Medulla oblongata (tissue), 1 donor: ENCODE data around the gene FREM1.

Experiments used
- DNase-seq: peaks from one replicate; pipeline ENCODE4 v3.0.0-alpha.2; 2015; ENCODE audit errors: extremely low spot score

Gene FREM1

DNA sequence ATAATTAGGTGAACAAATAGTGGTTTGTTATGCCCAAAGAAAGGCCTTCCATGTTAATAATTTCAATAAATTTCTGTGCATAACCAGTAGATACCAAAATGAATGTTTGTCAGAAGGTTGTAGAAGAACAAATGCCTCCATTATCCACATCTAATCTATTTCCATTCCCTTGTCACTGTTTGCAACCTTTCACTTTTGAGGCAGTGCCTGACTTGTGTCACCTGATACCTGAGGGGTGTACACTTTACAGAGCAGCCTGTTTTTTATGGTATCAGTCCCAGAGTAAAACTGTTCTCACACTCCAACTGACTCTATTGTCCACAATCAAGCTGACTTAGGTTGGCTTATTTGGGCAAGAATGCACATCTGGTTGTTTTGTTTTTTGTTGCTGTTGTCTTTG lies 40.1 kb downstream of the FREM1 start:
- no peak for DNase-seq

DNA sequence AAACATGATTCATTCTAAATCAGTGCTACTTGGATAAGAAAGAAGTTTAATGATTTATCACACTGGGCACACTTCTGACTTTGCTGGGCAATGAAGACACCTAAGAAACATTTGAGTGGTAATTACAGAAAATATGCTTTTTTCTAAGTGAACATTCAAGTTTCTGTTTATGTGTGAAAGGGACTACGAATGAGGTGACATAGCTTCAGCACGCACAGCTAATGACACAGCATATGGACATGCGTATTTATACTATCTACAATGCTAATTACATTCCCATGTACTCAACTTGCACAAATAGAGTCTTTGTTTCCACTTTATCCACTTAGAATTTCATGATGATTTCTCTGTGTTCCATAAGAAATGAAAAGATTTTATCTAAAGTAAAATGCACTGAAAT lies 40.6 kb downstream of the FREM1 start:
- DNase-seq, result no peak

DNA sequence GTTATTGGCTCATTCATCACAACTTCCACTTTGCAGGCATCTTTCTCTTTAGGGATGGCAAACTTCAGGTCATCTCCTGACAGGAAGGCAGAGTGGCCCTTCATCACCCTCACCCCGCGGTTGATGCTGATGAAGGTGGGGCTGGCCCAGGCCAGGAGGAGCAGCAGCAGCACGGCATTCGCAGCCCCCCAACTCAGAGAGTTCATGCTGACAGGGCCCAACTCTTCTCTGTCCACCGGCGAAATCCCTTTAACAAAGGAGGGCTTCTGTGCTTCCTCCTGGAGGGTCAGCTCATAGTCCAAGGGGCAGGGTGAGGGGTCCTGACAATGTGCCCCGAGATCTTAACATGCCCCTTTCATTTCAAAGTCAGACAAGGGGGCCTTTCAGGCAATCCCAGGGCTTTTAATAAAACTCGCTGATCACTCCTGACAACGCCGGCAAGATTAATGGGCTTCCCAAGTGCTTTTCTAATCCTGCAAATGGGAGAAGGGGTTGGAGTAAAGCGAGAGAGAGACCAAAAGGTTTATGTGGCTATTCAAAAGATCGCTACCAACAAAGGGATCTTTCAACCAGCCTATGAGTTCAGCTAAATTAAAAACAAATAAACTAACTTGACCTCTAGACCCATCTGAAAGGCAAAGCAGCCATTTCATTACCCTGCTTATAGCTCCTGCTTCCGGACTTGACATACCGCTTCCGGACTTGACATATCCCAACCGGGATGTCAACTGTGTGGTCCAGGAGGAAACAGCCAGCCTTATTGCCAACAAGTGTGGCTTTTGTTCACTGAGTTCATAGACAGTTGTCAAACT lies 41.2 kb downstream of the FREM1 start:
- DNase-seq, result no peak

DNA sequence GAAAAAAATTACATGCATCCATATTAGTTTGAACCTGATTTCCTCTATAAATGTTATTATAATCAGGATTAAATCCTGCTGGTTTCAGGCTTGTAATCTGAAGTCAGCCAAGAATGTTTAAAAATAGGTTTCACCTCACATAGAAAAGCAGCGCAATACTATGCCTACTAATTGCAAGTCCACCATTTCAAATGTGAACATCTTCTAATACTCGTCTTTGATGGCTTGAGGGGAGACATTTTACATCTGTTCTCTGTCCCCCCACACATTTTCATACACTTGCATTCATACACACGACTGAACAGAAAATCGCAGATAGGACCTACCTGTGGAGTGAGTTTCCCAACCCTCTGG lies 41.8 kb downstream of the FREM1 start:
- DNase-seq, result no peak

DNA sequence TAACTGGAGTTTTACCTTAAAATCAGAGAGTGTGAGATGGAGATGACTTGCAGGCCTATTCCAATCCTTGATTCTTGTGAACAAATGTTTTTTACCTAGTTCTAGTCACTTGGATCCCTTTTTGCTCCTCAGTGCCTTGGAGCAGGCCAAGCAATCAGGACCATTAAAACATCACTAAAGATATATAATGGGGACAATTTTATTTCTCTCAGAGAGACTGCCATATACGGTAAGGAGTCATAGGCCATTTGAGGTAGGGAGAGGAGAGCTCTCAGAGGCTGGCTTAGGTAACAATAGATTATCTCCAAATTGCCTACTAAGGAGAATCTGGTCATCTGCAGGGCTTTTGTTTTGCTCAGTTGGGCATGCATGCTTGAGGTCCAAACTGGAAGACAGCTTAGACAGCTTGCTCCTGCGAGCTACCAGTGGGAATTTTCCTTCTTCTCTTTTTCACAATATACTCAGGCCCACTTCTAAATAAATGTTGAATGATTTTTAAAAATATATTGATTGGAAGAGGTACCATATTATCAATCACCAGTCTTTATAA lies 44.0 kb downstream of the FREM1 start:
- no peak for DNase-seq

DNA sequence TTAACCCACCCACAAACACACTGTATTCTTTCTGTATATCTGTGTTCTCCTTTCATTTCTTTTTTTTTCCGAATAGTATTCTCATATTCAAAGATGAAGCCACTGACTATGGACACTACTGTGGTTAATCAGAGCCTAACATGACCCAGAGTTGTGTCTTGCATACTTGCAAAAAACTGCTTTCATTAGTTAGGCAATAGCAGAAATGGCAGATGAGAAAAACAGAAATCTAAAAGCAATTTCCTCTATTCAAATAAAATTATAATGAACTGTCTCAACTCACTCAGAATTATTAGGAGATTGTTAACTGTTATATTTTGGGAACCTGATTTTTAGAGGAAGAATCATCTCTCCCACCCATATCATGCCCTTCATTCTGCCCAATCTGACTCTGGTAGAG lies 45.9 kb downstream of the FREM1 start:
- DNase-seq, result no peak

DNA sequence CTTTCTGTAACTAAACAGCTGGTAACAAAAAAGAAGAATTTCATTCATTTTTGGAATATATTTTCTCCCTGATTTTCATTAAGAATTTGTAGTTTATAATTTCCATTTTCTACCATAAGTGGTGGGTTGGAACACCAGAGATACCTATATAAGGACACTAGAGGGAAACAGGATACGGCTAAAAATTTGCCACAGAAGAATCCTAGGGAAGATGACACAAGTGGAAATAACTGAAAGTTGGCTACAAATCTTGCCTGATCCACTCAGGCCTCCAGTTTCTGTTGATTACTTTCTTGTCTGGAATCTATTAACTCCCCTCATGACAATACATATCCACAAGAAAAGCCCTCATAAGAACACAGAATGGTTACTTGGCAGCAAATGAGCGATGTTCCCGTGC lies 46.8 kb downstream of the FREM1 start:
- DNase-seq, result no peak

DNA sequence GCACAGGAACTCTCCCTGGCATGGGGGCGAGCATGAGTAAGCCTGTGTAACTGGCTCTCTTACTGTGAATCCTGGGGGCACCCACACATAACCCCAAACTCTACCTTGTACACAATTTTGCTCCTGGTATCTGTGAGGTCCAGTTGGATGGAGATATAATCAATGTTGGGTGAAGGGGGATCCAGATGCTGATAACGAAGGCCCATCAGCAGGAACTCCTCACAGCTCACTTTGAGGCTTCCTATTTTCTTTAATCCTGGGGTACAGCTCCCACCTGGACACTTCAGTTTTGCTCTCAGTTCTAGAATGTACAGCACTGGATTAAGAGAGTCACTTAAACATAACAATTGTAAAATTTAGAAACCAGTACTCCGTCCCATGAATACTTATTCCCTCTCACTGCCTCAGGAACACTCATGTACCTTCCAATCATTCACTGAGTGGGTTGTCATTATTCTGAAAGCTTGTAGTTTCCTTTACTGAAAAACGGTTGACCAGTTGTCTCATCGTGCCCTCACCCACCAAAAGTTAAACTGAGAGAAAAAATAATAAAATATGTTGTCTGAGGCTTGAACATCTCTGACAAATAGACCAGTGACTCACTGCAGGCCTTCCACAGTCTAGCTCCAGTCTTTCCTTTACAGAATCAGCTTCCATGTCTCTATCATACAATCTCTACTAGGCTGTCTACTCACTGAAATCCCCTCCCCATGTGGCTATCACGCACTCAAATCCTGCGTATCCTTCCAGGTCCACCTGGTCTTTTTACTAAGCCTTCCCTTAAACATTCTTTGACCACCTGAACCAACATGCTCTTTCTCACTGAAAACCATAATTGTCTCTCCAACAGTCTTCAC lies 52.6 kb downstream of the FREM1 start:
- no peak for DNase-seq

DNA sequence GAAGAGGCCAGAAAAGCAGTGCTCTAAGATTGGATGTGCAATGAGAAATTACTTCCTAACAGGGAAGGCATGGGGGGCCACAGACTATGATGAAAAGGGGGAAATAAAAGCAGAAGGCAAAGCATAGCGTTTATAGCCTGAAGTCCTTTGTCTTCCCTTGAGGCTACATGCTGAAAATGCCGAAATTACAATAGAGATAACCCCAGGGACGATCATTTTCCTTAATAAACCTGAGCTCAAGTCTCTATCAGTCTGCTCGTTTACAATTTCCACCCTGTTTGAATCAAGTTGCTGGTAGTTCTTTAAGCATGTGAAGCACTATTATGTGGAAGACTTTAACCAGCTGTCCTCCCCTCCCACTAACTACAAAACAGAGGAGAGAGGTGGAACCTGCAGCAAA lies 60.4 kb downstream of the FREM1 start:
- no peak for DNase-seq

DNA sequence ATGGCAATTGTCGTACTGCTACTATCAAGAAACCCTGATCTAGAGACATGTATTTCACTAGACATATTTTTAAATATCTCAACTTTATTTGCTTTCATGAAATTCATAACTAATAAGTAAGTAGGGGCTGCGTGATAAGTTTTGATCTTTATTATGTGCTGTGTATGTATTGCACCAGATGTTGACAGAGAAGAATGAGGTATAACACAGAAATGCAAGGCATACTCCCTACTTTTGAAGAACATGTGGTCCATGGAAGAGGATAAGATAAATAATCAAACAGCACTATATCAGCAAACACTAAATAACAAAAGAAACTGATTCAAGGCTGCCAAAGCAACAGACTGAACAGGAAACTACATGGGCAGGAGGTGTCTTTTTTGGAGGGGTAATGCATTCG lies 60.9 kb downstream of the FREM1 start:
- no peak for DNase-seq

DNA sequence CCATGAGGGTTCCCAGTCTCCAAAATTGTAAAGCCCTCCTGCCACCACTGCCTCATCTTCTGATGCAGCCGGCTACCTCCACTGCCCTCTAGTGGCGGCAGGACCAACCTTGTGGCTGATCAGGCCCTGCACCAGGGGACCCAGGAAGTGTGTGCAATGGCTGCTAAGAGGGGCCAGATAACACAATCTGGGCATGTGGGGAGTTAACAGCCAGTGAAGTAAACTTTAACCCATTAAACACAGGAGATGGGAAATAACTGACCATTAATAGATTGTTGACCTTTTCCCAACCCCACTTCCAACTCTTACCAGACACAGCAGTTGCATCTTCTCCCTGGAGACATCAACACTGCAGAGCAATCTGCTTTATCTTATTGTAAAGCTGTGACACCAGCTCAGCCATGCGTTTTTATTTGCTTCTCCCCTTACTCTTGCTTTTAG lies 63.3 kb downstream of the FREM1 start:
- DNase-seq, result no peak

DNA sequence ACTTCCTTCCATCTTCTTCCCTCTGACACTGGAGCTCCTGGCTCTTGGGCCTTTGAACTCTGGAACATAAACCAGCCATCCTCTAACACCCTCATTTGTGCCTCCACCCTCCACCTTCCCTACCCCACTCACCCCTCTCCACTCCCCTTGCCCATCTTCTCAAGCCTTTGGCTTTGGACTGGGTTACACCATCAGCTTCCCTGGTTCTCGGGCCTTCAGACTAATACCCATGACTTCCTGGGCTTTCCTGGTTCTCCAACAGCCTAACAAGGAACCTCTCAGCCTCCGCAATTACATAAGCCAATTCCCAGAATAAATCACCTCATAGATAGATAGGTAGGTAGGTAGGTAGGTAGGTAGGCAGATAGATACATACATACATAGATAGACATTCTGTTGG lies 67.1 kb downstream of the FREM1 start:
- DNase-seq, result no peak

DNA sequence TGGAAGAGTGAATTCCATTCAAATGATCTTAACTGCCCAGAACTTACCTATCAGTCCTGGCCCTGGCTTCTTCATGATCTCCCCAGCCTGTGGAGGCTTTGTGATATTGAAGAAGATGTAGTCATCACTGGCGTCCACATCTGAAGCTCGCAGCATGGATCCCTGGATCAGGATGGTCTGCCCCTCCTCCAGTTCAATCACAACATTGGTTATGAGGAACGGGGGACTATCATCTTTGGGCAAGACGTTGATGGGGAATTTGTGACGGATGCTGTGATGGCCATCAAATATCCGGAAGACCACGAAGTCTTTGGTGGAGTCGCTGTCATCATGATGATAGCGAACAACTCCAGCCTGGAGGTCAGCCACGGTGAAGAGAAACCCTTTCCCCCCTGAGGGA lies 68.0 kb downstream of the FREM1 start:
- DNase-seq, result no peak

DNA sequence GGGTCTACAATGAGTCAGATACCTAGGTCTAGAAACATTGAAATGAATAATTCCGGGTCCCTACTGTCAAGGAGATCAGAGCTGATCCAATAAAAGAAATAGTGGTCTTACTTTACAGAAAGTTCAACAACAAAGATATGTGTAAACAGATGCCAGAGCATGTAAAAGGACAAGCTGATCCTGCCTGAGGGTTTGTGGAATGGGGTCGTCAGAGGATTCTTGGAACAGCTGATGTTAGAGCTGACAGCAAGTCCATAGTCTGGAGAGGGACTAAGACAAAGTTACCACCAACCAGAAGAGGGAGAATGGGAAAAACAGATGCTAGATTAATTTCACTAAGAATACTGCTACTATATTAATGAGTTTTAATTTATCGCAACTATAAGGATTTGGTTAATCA lies 71.5 kb downstream of the FREM1 start:
- no peak for DNase-seq

DNA sequence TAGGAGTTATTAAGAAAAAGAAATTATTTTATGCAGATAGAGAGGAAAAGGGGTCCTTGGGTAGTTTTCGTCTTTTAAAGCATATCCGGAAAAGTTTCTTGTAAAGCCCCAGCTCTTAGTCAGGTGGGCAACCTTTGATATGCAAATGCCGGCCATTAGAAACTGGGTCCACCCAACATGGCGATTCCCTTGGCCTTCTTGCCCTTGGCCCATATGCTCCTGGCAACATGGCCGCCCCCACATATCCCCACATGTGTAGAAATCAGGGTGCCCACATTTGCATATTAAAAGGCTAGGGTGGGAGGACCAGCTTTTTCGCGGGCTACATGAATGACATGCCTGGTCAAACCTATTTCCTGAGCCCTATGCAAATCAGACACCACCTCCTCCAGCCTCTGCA lies 73.3 kb downstream of the FREM1 start:
- no peak for DNase-seq

DNA sequence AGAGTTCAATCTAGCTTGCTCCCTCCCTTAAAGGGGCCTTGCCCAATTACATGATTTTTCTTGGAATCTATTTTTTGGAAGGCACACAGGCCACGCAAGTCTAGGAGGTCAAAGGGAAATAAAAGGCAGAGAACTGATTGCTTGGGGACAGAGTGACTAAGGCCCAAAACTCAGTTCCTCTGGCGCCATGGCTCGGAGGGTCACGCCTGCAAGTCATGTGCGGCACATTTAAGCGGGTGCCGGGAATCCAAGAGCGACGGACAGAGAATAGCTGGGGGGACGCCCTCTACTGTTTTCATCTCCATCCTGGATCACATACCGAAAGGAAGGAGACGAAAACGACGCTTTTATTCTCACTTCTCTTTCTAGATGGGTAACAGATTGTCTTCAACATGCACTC lies 78.6 kb downstream of the FREM1 start:
- no peak for DNase-seq

DNA sequence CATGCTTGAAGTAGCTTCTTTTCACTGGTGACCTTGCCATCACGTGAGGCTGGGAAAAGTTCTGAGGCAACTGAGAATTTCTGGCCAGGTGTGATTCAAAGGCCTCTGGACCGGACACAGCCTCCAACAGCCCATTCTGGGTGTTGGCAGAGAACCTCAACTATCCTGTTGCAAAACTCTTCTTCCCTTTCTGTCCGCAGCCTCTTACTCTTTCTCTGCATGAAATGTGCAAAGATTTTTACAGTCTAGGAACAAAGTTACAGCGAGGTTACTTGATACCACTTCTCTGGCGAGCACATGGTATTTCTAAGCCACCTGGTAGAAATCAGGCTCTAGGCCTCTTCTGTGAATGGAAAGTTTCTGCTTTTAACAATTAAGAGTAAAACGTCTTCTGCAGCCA lies 79.2 kb downstream of the FREM1 start:
- no peak for DNase-seq

DNA sequence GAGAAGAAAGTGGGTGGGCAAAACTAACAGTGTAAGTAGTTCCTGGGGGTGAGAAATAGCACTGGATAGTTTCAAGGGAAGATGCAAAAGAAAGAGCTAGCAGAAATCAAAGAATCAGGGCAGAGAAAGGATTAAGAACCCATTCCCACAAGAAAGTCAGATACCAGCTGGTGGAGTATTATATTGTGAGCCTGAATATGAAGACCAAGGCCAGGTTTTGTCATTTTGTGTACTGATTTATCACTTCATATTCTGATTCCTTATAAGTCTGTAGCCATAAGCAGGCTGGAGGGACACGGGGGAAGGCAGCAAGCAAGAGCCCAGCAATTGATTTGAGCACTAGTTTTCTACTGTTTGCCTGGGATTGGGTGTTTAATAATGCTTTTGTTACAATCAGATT lies 80.2 kb downstream of the FREM1 start:
- no peak for DNase-seq

DNA sequence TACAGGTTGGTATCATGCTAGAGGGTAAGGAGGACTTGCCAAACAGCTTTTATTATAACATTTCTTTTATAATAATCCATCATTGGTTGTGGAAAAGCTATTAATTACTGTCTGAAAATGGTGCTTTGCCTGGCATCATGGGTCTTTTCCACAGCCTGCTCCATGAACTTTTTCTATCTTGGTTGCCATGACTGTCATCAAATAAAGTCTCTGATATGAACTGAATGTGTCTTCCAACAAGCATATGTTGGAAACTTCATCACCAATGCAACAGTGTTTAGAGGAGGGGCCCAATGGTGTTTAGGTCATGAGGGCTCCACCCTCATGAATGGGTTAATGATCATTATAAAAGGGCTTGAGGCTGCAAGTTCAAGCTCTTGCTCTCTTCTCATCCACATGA lies 81.0 kb downstream of the FREM1 start:
- no peak for DNase-seq

DNA sequence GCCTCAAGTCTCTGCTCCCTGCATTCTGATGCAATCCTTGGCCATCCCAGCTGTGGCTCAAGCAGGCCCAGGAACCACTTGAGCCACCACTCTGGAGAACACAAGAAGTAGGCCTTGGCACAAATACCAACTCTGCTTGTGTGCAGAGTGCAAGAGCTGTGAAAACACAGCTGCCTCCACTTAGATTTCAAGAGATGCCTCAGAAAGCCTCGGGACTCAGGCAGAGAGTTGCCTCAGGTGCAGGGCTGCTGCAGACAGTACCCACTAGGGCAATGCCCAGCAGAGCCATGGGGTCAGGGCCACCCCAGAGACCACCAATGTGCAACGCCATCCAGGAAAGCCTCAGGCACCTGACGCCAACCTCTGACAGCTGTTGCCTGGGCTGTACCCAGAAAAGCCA lies 82.4 kb downstream of the FREM1 start:
- DNase-seq, result no peak

DNA sequence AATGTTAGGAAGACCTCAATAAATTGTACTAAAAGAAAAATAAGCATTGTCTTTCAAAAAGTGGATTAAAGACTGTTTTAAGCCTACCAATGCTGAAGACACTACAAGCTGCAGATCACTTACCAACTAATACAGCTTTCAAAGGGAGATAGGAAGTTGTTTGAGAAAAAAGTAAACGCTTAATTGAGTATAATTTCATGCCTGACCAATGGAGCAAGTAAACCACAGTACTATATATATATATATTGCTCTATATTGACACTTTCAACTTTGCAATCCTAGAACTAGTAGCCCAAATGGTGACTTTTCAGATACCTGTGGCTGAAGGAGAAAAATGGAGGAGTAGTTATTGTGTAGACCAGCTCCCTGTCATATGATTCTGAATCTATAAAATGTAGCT lies 85.7 kb downstream of the FREM1 start:
- DNase-seq, result no peak

DNA sequence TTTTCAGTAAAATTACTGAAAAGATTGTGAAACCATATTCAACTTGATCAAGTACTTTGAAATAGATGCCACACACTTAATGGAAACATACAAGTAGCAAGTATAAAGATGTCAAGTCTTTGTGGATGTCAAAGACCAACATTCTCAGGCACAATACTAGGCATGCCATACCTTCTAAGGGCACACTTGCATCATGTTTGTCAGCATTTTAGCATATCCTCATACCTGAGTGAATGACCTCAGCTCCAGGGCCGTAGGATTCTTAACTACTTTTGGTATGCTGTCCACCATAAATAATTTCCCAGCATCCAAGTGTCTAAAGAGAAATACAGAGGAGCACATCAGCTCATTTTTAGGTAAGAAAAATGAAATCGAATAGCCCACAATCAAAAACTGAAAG lies 86.4 kb downstream of the FREM1 start:
- DNase-seq, result no peak

DNA sequence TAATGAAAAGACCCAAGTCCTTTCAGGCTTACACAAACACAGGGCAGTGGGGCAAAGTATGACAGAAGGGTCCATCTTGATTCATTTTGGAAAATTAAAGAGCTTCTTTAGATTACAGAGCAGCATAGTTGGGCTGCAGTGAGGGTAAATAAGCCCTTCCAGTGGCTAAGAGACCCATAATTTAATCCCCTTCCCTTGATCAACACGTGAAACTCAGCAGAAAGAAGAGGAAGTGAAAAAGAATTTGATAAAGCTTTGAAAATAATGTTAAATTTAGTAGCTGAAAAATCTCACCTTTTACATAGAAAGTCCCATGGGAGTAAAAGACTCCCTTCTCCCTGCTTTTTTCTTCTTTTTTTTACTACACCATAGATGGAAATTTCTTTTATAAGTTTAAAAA lies 87.6 kb downstream of the FREM1 start:
- no peak for DNase-seq
